ENCODE data around the gene ZNF79.

The ZNF79 gene

DNA sequence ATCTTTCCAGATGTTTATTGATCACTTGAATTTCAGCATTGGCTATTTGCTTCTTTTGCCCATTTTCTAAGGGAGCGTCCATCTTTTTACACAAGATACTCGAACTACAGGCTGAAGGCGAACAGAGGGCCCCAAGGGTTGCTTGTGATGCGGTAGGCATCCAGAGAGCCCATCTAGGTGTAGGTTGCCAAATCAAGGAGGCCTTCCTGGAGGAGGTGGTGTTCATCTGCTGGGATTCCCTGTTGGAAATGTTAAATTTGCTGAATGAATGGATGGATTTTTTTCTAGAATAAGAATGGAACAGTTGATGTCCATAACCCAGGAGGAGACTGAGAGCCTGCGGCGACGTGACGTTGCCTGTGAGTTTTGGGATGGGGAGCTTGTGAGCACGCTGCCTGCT lies 58.5 kb downstream of the ZNF79 start:
- H3K4me3 ChIP-seq (ENCODE audit: low read length), result no peak overlapping the region
- no peak for DNase-seq (ENCODE audit: low read depth, low spot score)

DNA sequence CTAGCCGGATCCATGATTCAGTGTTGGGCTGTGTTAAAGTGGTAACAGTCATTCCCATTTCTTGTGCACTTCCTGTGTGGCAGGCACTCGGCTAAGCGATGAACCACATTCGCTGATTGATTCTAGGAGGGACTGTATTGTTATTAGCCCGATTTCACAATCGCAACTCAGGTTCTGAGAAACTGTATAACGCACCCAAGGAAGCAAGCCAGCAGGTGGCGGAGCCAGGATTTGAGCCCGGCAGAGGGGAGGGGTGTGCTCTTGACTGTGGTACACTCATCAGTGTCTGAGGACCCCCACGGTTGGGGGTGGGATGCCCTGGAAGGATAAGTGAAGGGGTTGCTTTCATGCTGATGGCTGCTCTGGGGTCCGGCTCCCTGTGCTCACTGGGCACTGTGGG lies 61.8 kb downstream of the ZNF79 start:
- no peak overlapping the region for H3K4me3 ChIP-seq (ENCODE audit: low read length)
- DNase-seq (ENCODE audit: low read depth, low spot score), result no peak

DNA sequence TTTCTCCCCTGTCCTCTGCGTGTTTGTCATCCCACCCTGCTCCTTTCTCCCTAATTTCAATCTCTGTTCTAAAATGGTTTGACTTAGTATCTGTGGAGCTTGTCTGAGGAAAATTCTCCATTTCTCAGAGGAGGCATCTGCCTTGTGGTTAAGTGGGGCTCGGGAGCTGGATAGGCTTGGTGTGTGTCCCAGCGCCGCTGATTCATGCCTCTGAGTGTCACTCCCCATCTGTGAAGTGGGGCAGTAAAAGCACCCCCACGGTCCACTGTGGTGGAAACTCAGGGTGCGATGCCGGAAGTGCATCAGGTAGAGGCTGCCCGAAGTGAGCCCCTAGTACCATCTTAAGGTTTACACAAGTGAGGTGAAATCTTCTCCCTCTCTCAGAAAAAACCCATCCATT lies 64.8 kb downstream of the ZNF79 start:
- H3K4me3 ChIP-seq (ENCODE audit: low read length), result no peak overlapping the region
- no peak for DNase-seq (ENCODE audit: low read depth, low spot score)

DNA sequence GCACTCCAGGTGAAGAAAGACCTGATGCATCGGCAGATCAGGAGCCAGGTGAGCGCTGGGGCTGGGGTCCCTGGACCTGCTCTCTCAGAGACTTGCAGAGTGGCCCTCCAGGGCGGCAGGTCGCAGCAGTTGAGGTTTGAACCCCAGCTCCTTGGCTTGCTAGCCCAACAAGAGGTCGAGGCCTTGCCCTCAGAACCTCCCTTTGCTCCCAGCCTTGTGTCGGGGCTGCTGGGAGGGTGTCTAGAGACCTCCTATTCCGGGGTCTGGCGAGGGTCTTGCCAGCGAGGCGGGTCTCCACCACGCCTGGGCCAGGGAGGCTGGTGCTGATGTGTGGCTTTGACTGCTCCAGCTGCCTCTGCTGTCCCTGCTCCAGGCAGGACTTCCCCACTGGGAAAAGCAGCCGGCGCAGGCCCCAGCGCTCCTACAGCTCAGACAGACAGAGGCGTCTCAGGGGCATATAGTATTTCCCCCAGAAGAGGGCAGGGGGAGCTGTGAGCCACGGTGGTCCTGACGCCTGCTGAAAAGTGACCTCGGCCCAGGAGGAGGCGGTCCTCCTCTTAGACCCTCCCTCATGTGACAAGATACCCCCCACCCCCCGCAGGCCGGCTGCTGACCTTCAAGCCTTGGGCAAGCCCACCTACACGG lies 65.4 kb downstream of the ZNF79 start:
- no peak for DNase-seq (ENCODE audit: low read depth, low spot score)

DNA sequence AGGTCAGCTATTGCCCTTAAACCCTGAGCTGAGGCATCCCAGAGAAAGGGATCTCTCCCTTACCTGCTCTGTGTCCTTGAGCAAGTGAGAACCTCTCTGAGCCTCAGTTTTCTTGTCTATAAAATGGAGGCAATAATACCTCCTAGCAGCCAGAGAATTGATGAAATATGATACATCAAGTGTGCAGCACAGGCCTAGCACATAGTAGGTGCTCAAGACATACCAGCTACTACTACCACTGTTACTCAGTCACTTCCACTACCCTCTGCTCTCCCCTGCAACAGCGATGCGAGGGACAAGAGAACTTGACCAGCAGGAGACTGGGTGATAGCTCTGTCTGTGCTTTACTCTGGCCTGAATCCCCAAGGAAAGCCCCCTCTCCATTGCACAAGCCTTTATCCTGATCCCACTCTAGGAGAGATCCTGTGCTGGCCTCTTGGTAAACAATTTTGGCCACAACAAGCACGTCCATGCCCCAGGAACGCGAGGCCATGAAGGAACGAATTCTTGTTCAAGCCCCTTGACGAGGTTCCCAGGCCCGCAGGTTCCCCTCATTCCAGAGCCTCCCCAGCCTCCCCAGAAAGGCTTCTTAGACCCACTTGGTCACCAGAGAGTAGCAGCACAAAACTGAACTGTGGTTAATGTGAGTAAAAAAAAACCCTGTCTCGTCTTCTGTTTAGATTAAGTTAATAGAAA lies 66.5 kb downstream of the ZNF79 start:
- no peak for DNase-seq (ENCODE audit: low read depth, low spot score)
- H3K4me3 ChIP-seq (ENCODE audit: low read length), result no peak overlapping the region

More for the DNA sequence above, 65.4 kb downstream of the ZNF79 start:
- H3K4me3 ChIP-seq (ENCODE audit: low read length), result no peak overlapping the region

DNA sequence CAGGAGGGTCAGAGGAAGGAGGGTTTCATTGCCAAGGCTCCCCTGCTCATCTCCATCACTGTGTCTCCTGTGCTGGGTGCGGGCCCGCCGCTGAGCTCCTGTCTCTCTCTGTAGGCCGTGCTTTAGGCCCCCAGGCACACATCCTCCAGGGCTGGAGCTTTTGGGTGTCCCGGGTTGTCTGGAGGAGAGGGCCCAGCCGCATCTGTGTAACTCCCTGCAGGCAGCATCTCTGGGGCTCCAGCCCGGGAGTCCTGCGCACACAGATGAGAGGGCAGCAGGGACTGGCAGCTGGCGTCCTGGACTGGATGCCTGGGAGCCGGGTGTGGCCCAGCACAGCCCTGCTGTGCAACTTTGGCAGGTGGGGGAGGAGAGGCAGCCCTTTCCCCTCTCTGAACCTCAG lies 67.3 kb downstream of the ZNF79 start:
- DNase-seq (ENCODE audit: low read depth, low spot score), result no peak
- no peak overlapping the region for H3K4me3 ChIP-seq (ENCODE audit: low read length)

DNA sequence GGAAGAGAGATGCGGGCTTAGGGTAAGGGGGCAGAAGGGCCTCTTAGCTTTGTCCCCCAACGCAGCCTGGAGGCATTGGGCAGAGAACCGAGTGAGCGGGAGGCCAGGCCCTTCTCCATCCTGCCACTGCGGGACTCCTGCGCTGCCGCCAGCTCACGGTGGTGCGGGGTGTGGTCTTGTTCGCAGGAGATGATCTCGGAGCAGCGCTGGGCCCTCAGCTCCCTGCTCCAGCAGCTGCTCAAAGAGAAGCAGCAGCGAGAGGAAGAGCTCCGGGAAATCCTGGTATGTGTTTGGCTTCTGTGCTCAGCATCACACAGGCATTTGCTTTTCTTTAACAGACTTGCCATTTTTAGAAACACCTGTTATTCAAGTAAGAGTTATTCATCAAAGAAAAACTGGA lies 68.4 kb downstream of the ZNF79 start:
- DNase-seq (ENCODE audit: low read depth, low spot score), result no peak
- H3K4me3 ChIP-seq (ENCODE audit: low read length), result no peak overlapping the region

DNA sequence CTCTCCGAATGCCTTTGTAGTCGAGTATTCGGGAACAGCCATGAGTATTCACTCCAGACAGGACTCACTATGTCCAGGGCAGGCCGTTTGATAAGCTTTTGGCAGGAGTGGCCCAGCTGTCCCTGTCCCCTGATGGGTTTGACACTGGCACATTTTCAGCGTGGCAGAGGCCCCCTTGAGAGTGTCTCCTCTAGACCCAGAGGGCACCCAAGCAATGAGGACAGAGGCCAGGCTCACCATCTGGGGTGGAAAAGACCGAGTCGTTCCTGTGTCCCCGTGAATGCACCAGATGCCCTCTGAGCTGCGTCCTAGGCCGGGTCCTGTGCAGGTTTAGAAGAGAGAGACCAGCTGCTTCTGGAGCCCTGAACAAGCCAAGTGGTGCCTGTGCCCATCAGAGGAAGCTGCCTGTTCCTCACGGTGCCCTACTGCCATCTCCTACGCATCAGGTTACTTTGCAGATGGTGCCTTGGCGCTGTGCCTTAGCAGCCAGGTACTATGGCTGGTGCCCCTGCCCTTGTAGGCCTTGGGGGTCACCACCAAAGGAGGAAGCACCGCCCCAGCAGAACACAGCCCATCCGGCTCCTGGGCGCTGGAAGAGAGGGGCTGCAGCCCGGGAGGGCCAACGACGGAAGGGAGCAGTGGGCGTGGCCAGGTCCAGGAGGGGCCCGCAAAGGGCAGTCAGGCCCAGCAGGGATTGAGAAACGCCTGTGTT lies 69.6 kb downstream of the ZNF79 start:
- no peak for DNase-seq (ENCODE audit: low read depth, low spot score)
- no peak overlapping the region for H3K4me3 ChIP-seq (ENCODE audit: low read length)

DNA sequence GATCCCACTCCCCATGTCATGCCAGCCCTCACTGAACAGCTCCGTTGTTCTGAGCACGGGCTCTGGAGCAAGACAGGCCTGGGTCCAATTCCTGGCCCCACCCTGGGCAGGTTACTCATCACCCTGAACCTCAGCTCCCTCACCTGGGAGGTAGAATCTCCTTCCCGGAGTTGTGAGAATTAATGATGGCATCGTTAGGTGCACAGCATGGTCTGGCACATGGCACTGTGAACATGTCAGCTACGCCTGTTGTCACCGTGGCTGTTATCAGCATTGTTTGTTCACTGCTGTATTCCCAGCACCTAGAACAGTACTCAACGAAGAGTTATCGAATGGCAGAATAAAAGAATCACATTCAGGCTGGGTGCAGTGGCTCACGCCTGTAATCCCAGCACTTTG lies 70.1 kb downstream of the ZNF79 start:
- DNase-seq (ENCODE audit: low read depth, low spot score), result no peak
- no peak overlapping the region for H3K4me3 ChIP-seq (ENCODE audit: low read length)
